CD4-positive, alpha-beta T cell (primary cell): Measurements from ENCODE around the gene MAPK4. TPM values are rescaled to one million over a fixed set of nuclear protein-coding genes. Genes with fewer than 3 reads are reported as not detected.

ENCODE experiments used
- ATAC-seq: fragments of 200-7000 bp; cut with Tn5 transposase; one replicate; pipeline ENCODE4 v1.10.0; 2022; ENCODE audit warnings: mild to moderate bottlenecking; ENCODE audit not compliant: poor library complexity
- CTCF ChIA-PET: fragments of 350-600 bp; sonication (Branson Sonifier 250); formaldehyde crosslinking; loops from one replicate; lab custom pipeline; 2021; ENCODE audit warnings: antibody characterized with exemption, inconsistent platforms; lab: Charles Lee
- POLR2A ChIA-PET: fragments of 350-600 bp; sonication (Branson Sonifier 250); formaldehyde crosslinking; loops from one replicate; lab custom pipeline; 2021; ENCODE audit warnings: antibody characterized with exemption, inconsistent platforms; lab: Charles Lee
- DNase-seq, 14 experiments: peaks; one replicate each; pipeline ENCODE4 v3.0.0-alpha.2; 2013 to 2020; ENCODE audit warnings: mixed read lengths in 2 of 14
- H3K27ac ChIP-seq, 2 donors: one replicate each; pipeline versions ENCODE4 v1.5.1 to v1.7.0; 2013; ENCODE audit warnings: low read length in 2 of 2, low read depth in 1 of 2, mild to moderate bottlenecking in 1 of 2
- H3K27me3 ChIP-seq, 2 experiments: 1 replicate in 1 of 2; 2 replicates in 1 of 2; pipeline versions ENCODE4 v1.6.1 to v1.7.0; 2013; ENCODE audit warnings: low read length in 2 of 2, control low read depth in 1 of 2, mild to moderate bottlenecking in 1 of 2, moderate library complexity in 1 of 2; ENCODE audit not compliant: insufficient read depth in 2 of 2, control insufficient read depth in 1 of 2
- H3K36me3 ChIP-seq: one replicate; pipeline ENCODE4 v1.6.1; 2013; ENCODE audit warnings: low read length, control low read depth; ENCODE audit not compliant: insufficient read depth
- H3K4me1 ChIP-seq: one replicate; pipeline ENCODE4 v1.6.1; 2013; ENCODE audit warnings: low read length, control low read depth; ENCODE audit not compliant: insufficient read depth
- H3K4me3 ChIP-seq: one replicate; pipeline ENCODE4 v1.5.1; 2013; ENCODE audit warnings: mild to moderate bottlenecking, low read length, moderate library complexity
- H3K9me3 ChIP-seq, 2 experiments: 1 replicate in 1 of 2; 2 replicates in 1 of 2; pipeline versions ENCODE4 v1.6.1 to v1.7.0; 2013; ENCODE audit warnings: low read length in 2 of 2, mild to moderate bottlenecking in 2 of 2, control low read depth in 1 of 2, moderate library complexity in 1 of 2; ENCODE audit not compliant: control insufficient read depth in 1 of 2, insufficient read depth in 1 of 2
- H3K27ac Mint-ChIP-seq: one replicate; pipeline ENCODE4 v1.8.0; 2020; ENCODE audit warnings: mixed read lengths
- H3K27me3 Mint-ChIP-seq: one replicate; pipeline ENCODE4 v1.8.0; 2021; ENCODE audit warnings: mixed read lengths
- H3K36me3 Mint-ChIP-seq: one replicate; pipeline ENCODE4 v1.8.0; 2021; ENCODE audit warnings: low read depth, mixed read lengths
- H3K4me1 Mint-ChIP-seq: one replicate; pipeline ENCODE4 v1.8.0; 2021; ENCODE audit warnings: low read depth, mixed read lengths
- H3K4me3 Mint-ChIP-seq: one replicate; pipeline ENCODE4 v1.8.0; 2020; ENCODE audit warnings: mild to moderate bottlenecking, mixed read lengths
- H3K9me3 Mint-ChIP-seq: one replicate; pipeline ENCODE4 v1.8.0; 2020; ENCODE audit warnings: mixed read lengths
- intact Hi-C, 2 experiments: fragments of 100-400 bp; cut with DNase I in 1 of 2; cut with micrococcal nuclease in 1 of 2; formaldehyde crosslinking; loops; one replicate each; pipeline versions ENCODE4 v1.15.1 to v1.9.0; 2023 to 2025; cut with DNase I, micrococcal nuclease
- total RNA-seq, 174 experiments: library from RNA in 2 of 174; stranded (reverse) in 2 of 174; gene quantifications; one replicate each; pipeline ENCODE4 v1.2.3 and lab custom pipeline; 2021 to 2026
- TF ChIP-seq, protein P1 (sequence below): fragments of 200-600 bp; IDR thresholded peaks from one replicate; pipeline ENCODE4 v1.8.0; 2022; ENCODE audit warnings: antibody characterized with exemption, mild to moderate bottlenecking

Gene MAPK4
- total RNA-seq, 2 experiments from 2014 or later = not detected

DNA sequence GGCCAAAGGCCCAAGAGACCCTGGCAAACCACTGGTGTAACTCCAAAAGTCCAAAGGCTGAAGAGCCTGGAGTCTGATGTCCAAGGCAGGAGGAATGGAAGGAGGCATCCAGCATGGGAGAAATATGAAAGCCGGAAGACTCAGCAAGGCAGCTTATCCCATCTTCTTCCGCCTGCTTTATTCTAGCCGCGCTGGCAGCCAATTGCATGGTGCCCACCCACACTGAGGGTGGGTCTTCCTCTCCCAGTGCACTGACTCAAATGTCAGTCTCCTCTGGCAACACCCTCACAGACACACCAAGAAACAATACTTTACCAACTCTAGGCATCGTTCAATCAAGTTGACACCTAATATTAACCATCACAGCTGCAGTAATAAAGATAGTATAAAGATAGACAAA is 34.1 kb downstream of the MAPK4 start:
- intact Hi-C loops = no loop called here
- no peaks in the 10 kb centered on the region for H3K4me1 ChIP-seq
- no peaks in the 10 kb centered on the region for H3K27me3 ChIP-seq
- no peaks in the 10 kb centered on the region for H3K9me3 ChIP-seq
- H3K36me3 ChIP-seq = no peaks in the 10 kb centered on the region
- H3K4me3 ChIP-seq = no peak overlapping the region
- H3K4me3 Mint-ChIP-seq = no peak overlapping the region
- no peak overlapping the region for H3K27ac ChIP-seq
- no peak for DNase-seq
- H3K9me3 Mint-ChIP-seq = no peaks in the 10 kb centered on the region
- H3K27ac Mint-ChIP-seq = no peak overlapping the region
- H3K36me3 Mint-ChIP-seq = no peaks in the 10 kb centered on the region
- ChIA-PET CTCF (interaction anchor here (0.6 kb wide), 1 partner anchor 26 kb away, joined by 3 read pairs; no protein-coding TSS in a partner anchor), POLR2A (no interaction called here)
- H3K27me3 Mint-ChIP-seq = no peaks in the 10 kb centered on the region
- no peak for ATAC-seq
- no peaks in the 10 kb centered on the region for H3K4me1 Mint-ChIP-seq
- TF ChIP-seq, protein P1, sequence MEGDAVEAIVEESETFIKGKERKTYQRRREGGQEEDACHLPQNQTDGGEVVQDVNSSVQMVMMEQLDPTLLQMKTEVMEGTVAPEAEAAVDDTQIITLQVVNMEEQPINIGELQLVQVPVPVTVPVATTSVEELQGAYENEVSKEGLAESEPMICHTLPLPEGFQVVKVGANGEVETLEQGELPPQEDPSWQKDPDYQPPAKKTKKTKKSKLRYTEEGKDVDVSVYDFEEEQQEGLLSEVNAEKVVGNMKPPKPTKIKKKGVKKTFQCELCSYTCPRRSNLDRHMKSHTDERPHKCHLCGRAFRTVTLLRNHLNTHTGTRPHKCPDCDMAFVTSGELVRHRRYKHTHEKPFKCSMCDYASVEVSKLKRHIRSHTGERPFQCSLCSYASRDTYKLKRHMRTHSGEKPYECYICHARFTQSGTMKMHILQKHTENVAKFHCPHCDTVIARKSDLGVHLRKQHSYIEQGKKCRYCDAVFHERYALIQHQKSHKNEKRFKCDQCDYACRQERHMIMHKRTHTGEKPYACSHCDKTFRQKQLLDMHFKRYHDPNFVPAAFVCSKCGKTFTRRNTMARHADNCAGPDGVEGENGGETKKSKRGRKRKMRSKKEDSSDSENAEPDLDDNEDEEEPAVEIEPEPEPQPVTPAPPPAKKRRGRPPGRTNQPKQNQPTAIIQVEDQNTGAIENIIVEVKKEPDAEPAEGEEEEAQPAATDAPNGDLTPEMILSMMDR = no peak

DNA sequence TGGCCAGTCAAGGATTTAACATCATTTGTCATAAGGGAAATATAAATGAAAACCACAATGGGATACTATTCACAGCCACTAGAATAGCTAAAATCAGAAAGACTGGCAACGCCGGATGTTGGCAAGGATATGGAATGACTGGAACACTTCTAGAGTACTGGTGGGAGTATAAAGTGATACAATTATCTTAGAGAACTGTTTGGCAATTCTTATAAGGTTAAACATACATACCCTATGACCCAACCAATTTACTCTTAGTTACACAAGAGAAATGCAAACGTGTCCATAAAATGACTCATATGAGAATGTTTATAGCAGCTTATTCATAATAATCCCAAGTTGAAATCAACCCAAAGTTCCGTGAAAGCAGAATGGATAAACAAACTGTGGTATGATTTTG is 35.1 kb downstream of the MAPK4 start:
- Mint-ChIP-seq H3K4me3 (no peak overlapping the region), H3K36me3 (no peaks in the 10 kb centered on the region), H3K27me3 (no peaks in the 10 kb centered on the region), H3K9me3 (no peaks in the 10 kb centered on the region), H3K4me1 (no peaks in the 10 kb centered on the region), H3K27ac (no peak overlapping the region)
- CTCF ChIA-PET = interaction anchor here (0.6 kb wide), 1 partner anchor 1210 kb away, joined by 3 read pairs; no protein-coding TSS in a partner anchor
- Histone ChIP-seq H3K27ac (no peak overlapping the region), H3K4me1 (no peaks in the 10 kb centered on the region), H3K4me3 (no peak overlapping the region), H3K9me3 (no peaks in the 10 kb centered on the region), H3K36me3 (no peaks in the 10 kb centered on the region), H3K27me3 (no peaks in the 10 kb centered on the region)
- TF ChIP-seq, protein P1 = no peak
- intact Hi-C loops = no loop called here
- no peak for ATAC-seq
- no peak for DNase-seq
- POLR2A ChIA-PET = no interaction called here

DNA sequence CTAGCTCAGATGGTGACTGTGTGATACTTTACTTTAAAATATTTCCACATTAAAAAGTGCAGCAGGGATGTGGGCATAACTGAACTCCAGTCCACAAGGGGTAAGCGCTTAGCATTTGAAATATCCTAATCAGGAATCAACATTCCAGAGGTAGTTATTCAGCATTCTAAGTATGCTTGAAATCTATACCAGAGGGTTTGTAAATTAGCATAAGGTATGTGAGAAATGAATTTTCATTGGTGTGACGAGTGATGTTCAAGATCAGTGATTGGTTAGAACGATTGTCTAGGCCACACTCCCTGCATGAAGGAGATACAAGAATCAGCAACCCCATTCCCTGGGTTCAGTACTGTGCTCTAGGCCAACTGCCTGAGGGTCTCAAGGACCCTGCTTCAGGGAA is 42.6 kb downstream of the MAPK4 start:
- intact Hi-C loops = no loop called here
- Mint-ChIP-seq H3K27ac (no peak overlapping the region), H3K36me3 (no peaks in the 10 kb centered on the region), H3K4me1 (no peaks in the 10 kb centered on the region), H3K4me3 (no peak overlapping the region), H3K27me3 (peaks cover 8% of the 10 kb centered on the region), H3K9me3 (no peaks in the 10 kb centered on the region)
- no peaks in the 10 kb centered on the region for H3K27me3 ChIP-seq
- no peak overlapping the region for H3K27ac ChIP-seq
- H3K36me3 ChIP-seq = no peaks in the 10 kb centered on the region
- TF ChIP-seq, protein P1 = no peak
- DNase-seq (no peak), ATAC-seq (no peak)
- CTCF ChIA-PET = no interaction called here
- H3K9me3 ChIP-seq = no peaks in the 10 kb centered on the region
- H3K4me1 ChIP-seq = no peaks in the 10 kb centered on the region
- no peak overlapping the region for H3K4me3 ChIP-seq
- POLR2A ChIA-PET = no interaction called here
